HG03571 (cell line): ENCODE results near the gene STXBP5.
A peak's percentile ranks its signal among the peaks of the same experiment; 100 is the strongest.

Source experiments
- ATAC-seq: cut with Tn5 transposase; IDR thresholded peaks from one replicate; pipeline ENCODE4 v1.9.1; 2021; ENCODE audit not compliant: unreplicated experiment

STXBP5 gene

GRCh38 chr6:147285087-147285855, 81.1 kb downstream of the STXBP5 start:
- peak; percentile 55 for ATAC-seq

- no peak for ATAC-seq
These were observed 83.7 kb downstream of the STXBP5 start for GRCh38 chr6:147287869-147288271.

GRCh38 chr6:147297124-147297523, 92.9 kb downstream of the STXBP5 start:
- no peak for ATAC-seq

DNA sequence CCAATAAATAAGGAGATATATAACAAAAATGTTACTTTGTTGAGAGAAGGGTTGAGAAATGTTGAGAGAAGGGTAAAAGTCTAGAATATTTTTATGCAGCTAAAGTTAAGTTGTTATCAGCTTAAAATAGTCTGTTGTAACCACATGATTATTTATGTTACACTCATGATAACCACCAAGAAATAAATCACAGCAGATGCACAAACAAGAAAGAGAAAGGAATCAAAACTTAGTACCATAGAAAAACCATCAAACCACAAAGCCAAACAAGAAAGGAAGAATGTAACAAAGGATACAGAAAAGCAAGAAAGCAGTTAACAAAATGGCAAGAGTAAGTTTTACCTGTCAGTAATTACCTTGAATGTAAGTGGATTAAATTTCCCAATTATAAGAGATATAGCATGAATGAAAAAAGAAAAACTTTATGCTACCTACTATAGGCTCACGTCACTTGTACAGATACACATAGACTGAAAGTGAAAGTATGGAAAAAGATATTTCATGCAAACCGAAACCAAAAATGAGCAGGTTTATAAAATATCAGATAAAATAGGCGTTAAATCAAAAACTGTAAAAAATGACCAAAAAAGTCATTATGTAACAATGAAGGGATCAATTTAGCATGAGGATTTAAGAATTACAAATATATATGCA, 93.6 kb downstream of the STXBP5 start:
- ATAC-seq, result no peak

DNA sequence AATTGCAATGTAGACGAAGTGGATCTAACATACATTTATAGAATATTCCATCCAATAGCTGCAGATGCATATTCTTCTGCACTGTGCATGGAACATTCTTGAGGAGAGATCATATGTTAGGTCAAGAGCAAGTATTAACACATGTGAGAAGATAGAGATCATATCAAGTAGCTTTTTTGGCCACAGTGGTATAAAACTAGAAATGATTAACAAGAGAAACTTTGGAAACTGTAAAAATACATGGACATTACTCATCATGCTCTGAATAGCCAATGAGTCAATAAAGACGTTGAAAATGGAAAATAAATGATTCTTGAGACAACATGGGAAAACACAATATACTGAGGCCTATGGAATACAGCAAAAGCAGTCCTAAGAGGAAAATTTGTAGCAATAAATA, 94.2 kb downstream of the STXBP5 start:
- no peak for ATAC-seq

DNA sequence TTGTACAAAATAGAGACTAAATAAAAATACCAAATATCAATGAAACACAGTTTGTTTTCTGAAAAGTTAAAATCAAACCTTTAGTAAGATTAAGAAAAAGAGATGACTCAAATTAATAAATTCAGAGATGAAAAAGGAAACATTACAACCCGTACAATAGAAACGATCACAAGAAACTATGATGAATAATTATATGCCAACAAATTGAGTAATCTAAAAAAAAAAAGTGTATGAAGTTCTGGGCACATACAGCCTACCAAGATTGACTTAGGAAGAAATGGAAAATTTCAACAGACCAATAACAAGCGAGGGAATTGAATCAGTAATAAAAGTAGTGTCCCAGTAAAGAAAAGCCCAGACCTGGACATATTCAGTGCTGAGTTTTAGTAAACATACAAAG, 94.8 kb downstream of the STXBP5 start:
- no peak for ATAC-seq

- ATAC-seq, result no peak
These were observed 96.9 kb downstream of the STXBP5 start for GRCh38 chr6:147301070-147301469.

DNA sequence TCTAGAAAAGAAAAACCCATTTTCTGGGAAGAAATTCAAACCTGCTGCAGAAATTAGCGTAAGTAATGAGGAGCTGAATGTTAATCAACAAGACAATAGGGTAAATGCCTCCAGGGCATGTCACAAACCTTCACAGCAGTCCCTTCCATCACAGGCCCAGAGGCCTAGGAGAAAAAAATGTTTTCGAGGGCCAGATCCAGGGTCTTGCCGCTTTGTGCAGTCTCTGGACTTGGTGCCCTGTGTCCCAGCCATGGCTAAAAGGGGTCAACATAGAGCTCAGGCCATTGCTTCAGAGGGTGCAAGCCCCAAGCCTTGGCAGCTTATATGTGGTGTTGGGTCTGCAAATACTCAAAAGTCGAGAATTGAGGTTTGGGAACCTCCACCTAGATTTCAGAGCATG, 99.8 kb downstream of the STXBP5 start:
- no peak for ATAC-seq

- no peak for ATAC-seq
These were observed 106.3 kb downstream of the STXBP5 start for GRCh38 chr6:147310521-147310920.

DNA sequence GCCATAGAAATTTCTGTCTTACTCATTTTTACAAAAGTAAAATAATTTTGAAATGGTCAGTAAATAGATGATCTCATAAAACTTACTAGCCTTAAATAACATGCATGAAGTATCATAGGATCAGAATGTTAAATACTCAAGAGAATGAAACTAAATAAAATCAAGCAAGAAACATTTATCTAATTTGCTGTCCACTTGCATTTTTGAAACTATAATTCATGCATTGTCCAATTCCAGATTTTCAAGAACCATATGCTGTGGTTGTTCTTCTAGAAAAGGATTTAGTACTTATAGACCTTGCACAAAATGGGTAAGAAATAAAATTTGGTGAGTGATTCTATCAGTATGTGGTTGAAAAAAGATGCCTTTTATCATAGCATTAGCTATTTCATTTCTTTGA, 107.0 kb downstream of the STXBP5 start:
- ATAC-seq, result no peak

DNA sequence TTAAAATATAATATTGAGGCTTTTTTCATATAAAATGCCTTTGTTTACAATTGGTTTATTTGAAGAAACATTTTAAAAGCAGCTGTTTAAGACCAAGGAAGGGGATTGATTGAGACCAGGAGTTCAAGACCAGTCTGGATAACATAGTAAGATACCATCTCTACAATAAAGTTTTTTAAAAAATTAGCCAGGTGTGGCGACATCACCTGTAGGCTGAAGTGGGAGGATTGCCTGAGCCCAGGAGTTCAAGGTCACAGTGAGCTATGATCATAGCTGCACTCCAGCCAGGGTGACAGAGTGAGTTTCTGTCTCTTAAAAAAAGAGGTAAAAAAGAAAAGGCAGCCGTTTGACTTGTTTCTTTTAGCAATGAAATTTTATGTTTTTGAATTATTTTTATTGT, 117.0 kb downstream of the STXBP5 start:
- ATAC-seq, result no peak

DNA sequence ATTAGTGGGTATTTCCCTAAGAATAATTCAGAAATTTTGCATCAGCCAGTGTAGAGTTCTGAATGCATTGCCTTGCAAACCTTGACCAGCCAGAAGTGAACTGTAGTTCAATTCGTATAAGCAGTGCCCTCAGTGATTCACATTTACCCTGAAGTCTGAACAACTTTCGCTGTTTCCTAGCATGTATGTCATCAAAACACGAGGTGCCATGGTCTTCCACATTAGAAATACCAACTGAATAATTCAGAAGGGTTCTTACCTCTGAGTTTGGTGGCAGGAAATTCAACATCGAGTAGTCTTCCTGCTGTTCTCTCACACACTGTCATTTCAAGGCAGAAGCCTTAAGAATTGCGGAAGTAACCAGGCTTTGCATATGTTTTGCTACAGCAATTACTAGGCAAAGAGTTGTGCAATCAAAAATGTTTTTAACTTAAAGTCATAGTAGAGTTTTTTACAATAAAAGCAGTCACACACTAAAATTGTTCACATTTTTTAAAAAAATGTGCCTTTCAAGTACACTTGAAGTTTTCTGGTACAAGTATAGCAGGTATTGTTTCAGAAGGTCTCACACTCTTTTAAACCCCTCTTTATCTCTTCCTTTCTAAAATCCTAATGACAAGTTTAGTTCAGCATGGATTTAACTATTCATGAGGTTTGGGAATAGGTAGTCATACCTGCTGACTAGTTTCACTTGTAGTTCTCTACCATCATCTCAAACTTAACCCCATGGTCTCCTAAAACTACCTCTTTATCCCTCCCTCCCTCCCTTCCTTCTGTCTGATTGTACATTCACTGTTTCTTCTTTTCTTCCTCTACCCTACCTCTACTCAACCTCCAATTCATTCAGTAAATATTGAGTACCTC, 118.3 kb downstream of the STXBP5 start:
- ATAC-seq, result peak; percentile 99

GRCh38 chr6:147325557-147325956, 121.3 kb downstream of the STXBP5 start:
- no peak for ATAC-seq

DNA sequence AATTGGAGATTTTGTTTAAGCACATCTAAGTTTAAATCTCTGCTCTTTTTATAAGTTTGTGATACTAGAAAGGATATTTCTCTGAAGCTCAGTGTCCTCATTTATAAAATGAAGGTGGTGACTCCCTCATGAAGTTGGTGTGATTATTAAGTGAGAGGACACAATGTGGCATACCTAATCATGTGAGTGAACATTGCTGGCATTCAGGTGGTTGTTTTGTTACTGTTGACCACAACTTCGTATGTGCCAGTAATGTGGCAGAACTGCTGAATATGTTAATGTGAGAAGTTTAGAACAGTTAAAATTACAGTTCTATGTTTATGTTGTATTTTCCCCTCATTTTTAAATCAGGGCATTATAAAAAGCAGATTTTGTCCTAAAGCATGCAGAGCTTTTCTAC, 127.2 kb downstream of the STXBP5 start:
- no peak for ATAC-seq

GRCh38 chr6:147337921-147338320, 133.7 kb downstream of the STXBP5 start:
- ATAC-seq, result no peak

DNA sequence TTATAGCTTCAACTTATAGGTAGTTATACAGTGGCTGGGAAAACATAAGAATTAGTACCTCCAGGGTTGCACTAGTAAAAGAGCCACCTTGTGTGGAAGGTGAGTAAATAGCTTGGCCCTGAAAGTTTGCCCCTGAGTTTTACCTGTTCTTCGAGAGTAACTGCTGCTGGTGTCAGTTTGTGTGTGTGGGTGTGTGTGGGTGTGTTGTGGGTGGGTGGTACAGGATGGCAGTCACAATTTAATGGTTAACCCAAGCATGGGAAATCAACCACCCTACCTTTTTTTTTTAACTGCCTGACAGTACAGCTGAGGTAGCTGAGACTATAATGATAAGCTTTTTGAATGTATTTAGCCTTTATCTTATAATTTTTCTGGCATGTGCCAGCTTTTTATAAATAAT, 137.3 kb downstream of the STXBP5 start:
- no peak for ATAC-seq

DNA sequence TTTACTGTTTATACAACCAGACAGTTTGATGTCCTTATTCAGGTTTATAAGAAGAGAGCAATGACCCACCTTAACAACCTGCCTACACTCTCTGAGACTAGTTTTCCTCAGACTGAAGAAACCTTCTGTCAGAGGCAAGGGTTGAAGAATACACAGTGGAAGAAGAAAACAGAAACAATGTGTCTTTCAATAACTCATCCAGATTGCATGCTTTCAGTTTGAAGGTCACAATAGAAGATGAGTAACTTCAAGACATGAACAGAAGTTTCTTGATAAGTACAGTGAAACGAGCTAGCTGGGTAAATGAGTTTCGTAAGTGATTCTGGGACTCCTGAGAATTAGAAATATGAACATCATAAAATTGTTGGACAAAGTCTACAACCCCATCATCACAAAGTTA, 141.7 kb downstream of the STXBP5 start:
- ATAC-seq, result no peak

DNA sequence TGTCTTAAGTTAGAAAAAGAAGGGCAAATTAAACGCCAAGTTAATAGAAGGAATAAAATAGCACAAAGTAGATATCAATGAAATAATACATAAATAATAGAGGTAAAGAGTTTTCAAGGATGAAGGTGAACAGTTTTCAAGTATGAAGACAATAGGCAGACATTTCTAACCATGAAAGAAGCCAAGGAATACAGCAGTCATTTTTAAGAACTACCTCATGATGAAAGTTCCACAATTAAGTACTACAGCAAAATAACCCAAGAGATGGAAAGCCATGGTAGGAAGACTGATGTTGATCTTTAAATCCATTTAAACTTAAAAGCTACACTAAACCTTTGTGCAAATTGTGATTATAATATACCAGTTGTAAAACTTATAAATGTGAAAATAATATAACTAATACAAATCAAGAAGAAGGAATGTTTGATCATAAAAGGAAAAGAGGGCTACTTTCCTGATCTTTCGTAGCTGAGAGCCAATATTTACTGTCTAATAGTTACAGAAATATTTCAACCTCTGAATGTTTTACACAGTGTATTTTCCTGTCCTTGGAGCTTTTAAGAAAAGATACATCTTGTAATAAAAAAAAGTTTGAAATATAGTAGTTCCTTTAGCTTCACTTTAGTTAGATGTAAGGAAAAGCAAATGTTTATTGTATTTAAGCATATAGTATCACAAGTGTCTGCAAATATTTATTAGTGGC, 143.1 kb downstream of the STXBP5 start:
- ATAC-seq, result no peak

GRCh38 chr6:147347882-147348575, 143.8 kb downstream of the STXBP5 start:
- no peak for ATAC-seq

DNA sequence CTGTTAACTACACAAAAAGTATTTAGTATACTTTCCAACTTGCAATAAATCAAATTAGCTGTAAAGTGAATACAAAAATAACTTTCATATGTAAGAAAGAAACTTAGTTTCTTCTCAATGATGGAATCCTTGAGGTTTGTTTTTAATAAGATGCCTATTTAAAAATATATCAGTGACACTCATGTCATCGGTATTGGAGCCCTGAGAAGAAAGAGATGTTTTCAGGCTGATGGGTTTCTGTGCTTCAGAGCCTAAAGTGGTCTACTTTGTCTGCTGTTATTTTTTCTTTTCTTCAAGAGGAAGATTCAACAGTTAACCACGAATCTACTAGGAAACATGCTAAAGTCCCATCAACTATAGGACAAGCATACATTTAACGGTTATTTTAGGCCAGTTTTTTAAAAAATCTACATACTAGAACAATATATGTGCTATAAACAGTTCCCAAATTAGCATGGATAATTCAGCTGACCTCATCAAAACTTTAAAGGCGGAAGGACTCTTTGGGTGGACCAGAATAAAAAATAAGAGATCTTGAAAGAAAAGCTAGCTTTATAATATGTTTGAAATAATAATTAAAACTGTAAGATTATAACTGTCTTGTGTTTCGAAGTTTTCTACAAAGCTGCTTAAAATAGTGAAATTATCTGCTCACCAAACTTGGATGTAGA, 157.2 kb downstream of the STXBP5 start:
- ATAC-seq, result no peak
